Uterus (tissue), 2 donors: ENCODE results near the gene CEP72.

Source experiments
- POLR2A ChIP-seq, 2 donors: fragments of 450-650 bp; IDR thresholded peaks; one replicate each; pipeline ENCODE4 v1.6.1; 2016; ENCODE audit warnings: antibody characterized with exemption in 2 of 2, mild to moderate bottlenecking in 1 of 2, moderate library complexity in 1 of 2
- TF ChIP-seq, protein P1 (sequence below), 4 experiments: fragments of 200-600 bp in 2 of 4; fragments of 450-650 bp in 2 of 4; sonication (generic) in 2 of 4; IDR thresholded peaks; one replicate each; pipeline ENCODE4 v1.5.1; 2016 to 2019; ENCODE audit warnings: antibody characterized with exemption in 4 of 4, mild to moderate bottlenecking in 2 of 4, moderate library complexity in 1 of 4

DNA sequence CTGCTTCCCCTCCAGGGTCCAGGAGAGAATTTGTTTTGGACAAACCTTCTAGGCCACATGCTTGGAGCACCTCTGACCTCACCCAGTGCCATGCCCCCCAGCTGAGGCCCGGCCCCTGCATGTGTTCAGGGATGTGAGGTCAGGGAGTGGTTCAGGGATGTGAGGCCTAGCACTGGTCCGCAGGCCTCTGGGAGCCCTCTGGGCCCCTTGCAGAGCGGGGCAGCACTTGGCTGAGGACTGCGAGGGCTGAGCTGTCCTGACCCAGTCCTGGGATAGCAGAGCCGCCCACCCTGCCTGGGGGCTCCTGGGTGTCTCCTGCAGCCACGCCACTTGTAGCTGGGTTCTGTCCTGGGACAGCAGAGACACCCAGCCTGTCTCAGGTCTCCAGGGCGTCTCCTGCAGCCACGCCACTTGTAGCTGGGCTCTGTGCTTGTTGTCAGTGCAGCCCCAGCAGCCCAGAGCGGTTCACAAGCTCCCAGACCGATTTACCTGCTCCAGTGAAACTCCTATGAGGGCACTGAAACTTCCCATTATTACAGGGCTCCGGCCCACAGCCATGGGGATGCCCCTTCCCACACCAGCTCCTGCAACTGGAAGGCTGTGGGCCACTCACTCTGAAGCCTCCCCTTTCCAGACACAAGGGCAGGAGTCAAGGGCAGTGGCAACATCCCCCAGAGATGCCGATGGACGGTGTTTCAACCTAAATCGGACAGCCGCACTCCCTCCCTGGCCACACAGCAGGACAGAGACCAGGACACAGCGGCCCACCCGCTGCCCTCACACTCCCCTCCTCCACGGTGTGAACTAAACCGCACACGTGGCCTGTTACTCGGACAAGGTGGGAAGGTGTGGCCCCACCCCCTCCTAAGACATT lies 5.4 kb upstream of the CEP72 start:
- TF ChIP-seq, protein P1, sequence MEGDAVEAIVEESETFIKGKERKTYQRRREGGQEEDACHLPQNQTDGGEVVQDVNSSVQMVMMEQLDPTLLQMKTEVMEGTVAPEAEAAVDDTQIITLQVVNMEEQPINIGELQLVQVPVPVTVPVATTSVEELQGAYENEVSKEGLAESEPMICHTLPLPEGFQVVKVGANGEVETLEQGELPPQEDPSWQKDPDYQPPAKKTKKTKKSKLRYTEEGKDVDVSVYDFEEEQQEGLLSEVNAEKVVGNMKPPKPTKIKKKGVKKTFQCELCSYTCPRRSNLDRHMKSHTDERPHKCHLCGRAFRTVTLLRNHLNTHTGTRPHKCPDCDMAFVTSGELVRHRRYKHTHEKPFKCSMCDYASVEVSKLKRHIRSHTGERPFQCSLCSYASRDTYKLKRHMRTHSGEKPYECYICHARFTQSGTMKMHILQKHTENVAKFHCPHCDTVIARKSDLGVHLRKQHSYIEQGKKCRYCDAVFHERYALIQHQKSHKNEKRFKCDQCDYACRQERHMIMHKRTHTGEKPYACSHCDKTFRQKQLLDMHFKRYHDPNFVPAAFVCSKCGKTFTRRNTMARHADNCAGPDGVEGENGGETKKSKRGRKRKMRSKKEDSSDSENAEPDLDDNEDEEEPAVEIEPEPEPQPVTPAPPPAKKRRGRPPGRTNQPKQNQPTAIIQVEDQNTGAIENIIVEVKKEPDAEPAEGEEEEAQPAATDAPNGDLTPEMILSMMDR (IDR thresholded peaks at IDR 0.05) = no peak
- TF ChIP-seq POLR2A (IDR thresholded peaks at IDR 0.05) = no peak
